NCI-H2227 (cell line): Measurements from ENCODE around the gene KLF13.
A peak's percentile ranks its signal among the peaks of the same experiment; 100 is the strongest.

ENCODE experiments used
- DNase-seq: peaks from one replicate; lab custom pipeline; 2025; ENCODE audit not compliant: unreplicated experiment; lab: John Stamatoyannopoulos, UW

KLF13 gene

GRCh38 chr15:31326156-31326874 lies at the start of gene KLF13:
TSS of gene KLF13 (plus strand) at chr15:31326835. CDS start at chr15:31327213, 378 bp downstream.
- peak; percentile 97 for DNase-seq

- DNase-seq, result no peak
Observed at GRCh38 chr15:31277335-31278060, 49.1 kb upstream of the KLF13 start.

GRCh38 chr15:31278061-31278445 lies 48.6 kb upstream of the KLF13 start:
- DNase-seq, result no peak

- DNase-seq, result no peak
Observed at GRCh38 chr15:31278544-31279220, 48.0 kb upstream of the KLF13 start.

GRCh38 chr15:31279221-31280045 lies 47.2 kb upstream of the KLF13 start:
- no peak for DNase-seq

GRCh38 chr15:31280046-31280830 lies 46.4 kb upstream of the KLF13 start:
- peak; percentile 11 for DNase-seq

GRCh38 chr15:31280831-31281216 lies 45.8 kb upstream of the KLF13 start:
- no peak for DNase-seq

- no peak for DNase-seq
Observed at GRCh38 chr15:31283043-31283442, 43.6 kb upstream of the KLF13 start.

GRCh38 chr15:31285772-31286261 lies 40.8 kb upstream of the KLF13 start:
- DNase-seq, result no peak

- DNase-seq, result no peak
Observed at GRCh38 chr15:31291048-31291578, 35.5 kb upstream of the KLF13 start.

GRCh38 chr15:31292391-31293015 lies 34.1 kb upstream of the KLF13 start:
- no peak for DNase-seq

- DNase-seq, result no peak
Observed at GRCh38 chr15:31293655-31294054, 33.0 kb upstream of the KLF13 start.

GRCh38 chr15:31294067-31294466 lies 32.6 kb upstream of the KLF13 start:
- no peak for DNase-seq

- DNase-seq, result no peak
Observed at GRCh38 chr15:31295658-31296057, 31.0 kb upstream of the KLF13 start.

GRCh38 chr15:31296219-31296645 lies 30.4 kb upstream of the KLF13 start:
- no peak for DNase-seq

GRCh38 chr15:31296646-31297574 lies 29.7 kb upstream of the KLF13 start:
- no peak for DNase-seq

GRCh38 chr15:31297575-31298456 lies 28.8 kb upstream of the KLF13 start:
- no peak for DNase-seq
